HCT116 (cell line): Measurements from ENCODE around the gene OR1M1. TPM values are rescaled to one million over a fixed set of nuclear protein-coding genes. Genes with fewer than 3 reads are reported as not detected.

Experiments
- ATAC-seq: fragments of 200-7000 bp; cut with Tn5 transposase; 2 replicates; pipeline ENCODE4 v1.9.1; 2020; ENCODE audit warnings: mild to moderate bottlenecking, moderate library complexity
- BruUV-seq: library from RNA; stranded (reverse); fragments of 400-500 nt; replicated peaks from 2 replicates; lab custom pipeline; 2021; lab: Mats Ljungman, UMichigan
- CTCF ChIA-PET: fragments of 300-600 bp; sonication (Branson Sonifier 250); formaldehyde crosslinking; loops from one replicate; lab custom pipeline; 2021; ENCODE audit warnings: antibody characterized with exemption; lab: Charles Lee
- POLR2A ChIA-PET: fragments of 300-600, 350-600 bp; sonication (Branson Sonifier 250); formaldehyde crosslinking; loops from one replicate; lab custom pipeline; 2021; ENCODE audit warnings: antibody characterized with exemption; lab: Charles Lee
- RAD21 ChIA-PET, 2 experiments: fragments of 300-600 bp; sonication (Branson Sonifier 250); formaldehyde crosslinking; loops; one replicate each; lab custom pipeline; 2023; ENCODE audit warnings: low total read pairs in 2 of 2; ENCODE audit not compliant: uncharacterized antibody in 2 of 2, unreplicated experiment in 2 of 2, low non-redundant PET in 1 of 2; lab: Charles Lee
- DNase-seq: peaks from one replicate; pipeline ENCODE4 v3.0.0-alpha.2; 2010; ENCODE audit warnings: low read depth, low spot score
- H2AFZ ChIP-seq: fragments of 200-600 bp; shearing (Covaris generic), sonication (generic); 2 replicates; pipeline ENCODE4 v1.6.1; 2017; ENCODE audit warnings: low read depth, mixed run types, mixed read lengths, antibody characterized with exemption, low read length; ENCODE audit not compliant: poor library complexity, severe bottlenecking
- H3K27ac ChIP-seq: 2 replicates; pipeline ENCODE4 v1.5.1; 2012; ENCODE audit warnings: low read depth, low read length
- H3K27me3 ChIP-seq: fragments of 200-600 bp; sonication (generic); 2 replicates; pipeline ENCODE4 v1.6.1; 2016; ENCODE audit warnings: mixed run types, low read length, mixed read lengths; ENCODE audit not compliant: insufficient read depth
- H3K36me3 ChIP-seq, 2 experiments: fragments of 200-500 bp in 1 of 2; fragments of 200-600 bp in 1 of 2; sonication (Bioruptor generic) in 1 of 2; sonication (generic) in 1 of 2; 2 replicates each; pipeline versions ENCODE4 v1.5.1 to v1.6.1; 2014 to 2016; ENCODE audit warnings: low read length in 2 of 2, inconsistent platforms in 1 of 2, mixed read lengths in 1 of 2, mixed run types in 1 of 2; ENCODE audit not compliant: insufficient read depth in 2 of 2, control insufficient read depth in 1 of 2
- H3K4me1 ChIP-seq, 2 experiments: fragments of 200-600 bp in 1 of 2; sonication (generic) in 1 of 2; 2 replicates each; pipeline versions ENCODE4 v1.5.1 to v1.6.1; 2012 to 2017; ENCODE audit warnings: low read length in 2 of 2, inconsistent platforms in 1 of 2, mild to moderate bottlenecking in 1 of 2, mixed read lengths in 1 of 2, mixed run types in 1 of 2, moderate library complexity in 1 of 2; ENCODE audit not compliant: insufficient read depth in 2 of 2, control insufficient read depth in 1 of 2
- H3K4me2 ChIP-seq: fragments of 200-600 bp; sonication (generic); 2 replicates; pipeline ENCODE4 v1.6.1; 2017; ENCODE audit warnings: mixed run types, low read length, mixed read lengths
- H3K4me3 ChIP-seq, 2 experiments: fragments of 200-600 bp in 1 of 2; sonication (generic) in 1 of 2; replicated peaks in 1 of 2; 2 replicates each; pipeline ENCODE4 v1.5.1; 2011 to 2016; ENCODE audit warnings: low read length in 2 of 2, control low read depth in 1 of 2, low read depth in 1 of 2, mild to moderate bottlenecking in 1 of 2, mixed read lengths in 1 of 2, mixed run types in 1 of 2
- H3K79me2 ChIP-seq: fragments of 200-600 bp; sonication (generic); 2 replicates; pipeline ENCODE4 v1.6.1; 2017; ENCODE audit warnings: mild to moderate bottlenecking, mixed run types, low read length, moderate library complexity, mixed read lengths; ENCODE audit not compliant: insufficient read depth
- H3K9ac ChIP-seq: fragments of 200-600 bp; sonication (generic); 2 replicates; pipeline ENCODE4 v1.6.1; 2016; ENCODE audit warnings: low read length, mixed read lengths
- H3K9me2 ChIP-seq: fragments of 200-600 bp; sonication (generic), shearing (Covaris generic); 2 replicates; pipeline ENCODE4 v1.6.1; 2017; ENCODE audit warnings: mixed run types, mild to moderate bottlenecking, moderate library complexity; ENCODE audit not compliant: insufficient read depth
- H3K9me3 ChIP-seq, 2 experiments: fragments of 200-500 bp in 1 of 2; fragments of 200-600 bp in 1 of 2; sonication (Bioruptor generic) in 1 of 2; sonication (generic) in 1 of 2; 2 replicates each; pipeline ENCODE4 v1.6.1; 2014 to 2017; ENCODE audit warnings: low read length in 2 of 2, mixed read lengths in 2 of 2, inconsistent platforms in 1 of 2, low read depth in 1 of 2, mild to moderate bottlenecking in 1 of 2, mixed run types in 1 of 2, moderate library complexity in 1 of 2; ENCODE audit not compliant: control insufficient read depth in 1 of 2, insufficient read depth in 1 of 2
- H4K20me1 ChIP-seq: fragments of 200-600 bp; sonication (generic), shearing (Covaris generic); 2 replicates; pipeline ENCODE4 v1.6.1; 2017; ENCODE audit warnings: mixed run types, mild to moderate bottlenecking, moderate library complexity; ENCODE audit not compliant: insufficient read depth
- CBX3 ChIP-seq: IDR thresholded peaks from 2 replicates; pipeline ENCODE4 v1.6.1; 2012; ENCODE audit warnings: low read depth
- EGR1 ChIP-seq: IDR thresholded peaks from 2 replicates; pipeline ENCODE4 v1.6.1; 2012; ENCODE audit warnings: low read depth
- EZH2phosphoT487 ChIP-seq: fragments of 200-600 bp; IDR thresholded peaks from 2 replicates; pipeline ENCODE4 v1.6.1; 2018; ENCODE audit warnings: antibody characterized with exemption, borderline replicate concordance
- JUND ChIP-seq: IDR thresholded peaks from 2 replicates; pipeline ENCODE4 v1.6.1; 2012
- TCF7L2 ChIP-seq: IDR thresholded peaks from 2 replicates; pipeline ENCODE4 v1.7.0; 2011; ENCODE audit warnings: borderline replicate concordance, inconsistent platforms; ENCODE audit not compliant: insufficient read depth, insufficient read length; ENCODE audit errors: extremely low read depth
- ZFX ChIP-seq: fragments of 450-650 bp; IDR thresholded peaks from 2 replicates; pipeline ENCODE4 v1.6.1; 2017
- ZNF274 ChIP-seq: fragments of 200-500 bp; sonication (Bioruptor generic); IDR thresholded peaks from 2 replicates; pipeline ENCODE4 v1.6.1; 2014; ENCODE audit warnings: mild to moderate bottlenecking, low read depth, low read length, inconsistent platforms
- intact Hi-C: fragments of 100-400 bp; cut with micrococcal nuclease; formaldehyde crosslinking; loops from 2 replicates; pipeline ENCODE4 v1.10.0; 2022
- total RNA-seq: library from RNA; stranded (reverse); gene quantifications from one replicate; pipeline ENCODE4 v1.2.1, GENCODE V29; 2021; ENCODE audit not compliant: unreplicated experiment
- TF ChIP-seq, protein P1 (sequence below): IDR thresholded peaks from 2 replicates; pipeline ENCODE4 v1.6.1; 2012
- TF ChIP-seq, protein P2 (sequence below): IDR thresholded peaks from 2 replicates; pipeline ENCODE4 v1.6.1; 2012

OR1M1 gene
- total RNA-seq, 1 experiment from 2014 or later = not detected

DNA sequence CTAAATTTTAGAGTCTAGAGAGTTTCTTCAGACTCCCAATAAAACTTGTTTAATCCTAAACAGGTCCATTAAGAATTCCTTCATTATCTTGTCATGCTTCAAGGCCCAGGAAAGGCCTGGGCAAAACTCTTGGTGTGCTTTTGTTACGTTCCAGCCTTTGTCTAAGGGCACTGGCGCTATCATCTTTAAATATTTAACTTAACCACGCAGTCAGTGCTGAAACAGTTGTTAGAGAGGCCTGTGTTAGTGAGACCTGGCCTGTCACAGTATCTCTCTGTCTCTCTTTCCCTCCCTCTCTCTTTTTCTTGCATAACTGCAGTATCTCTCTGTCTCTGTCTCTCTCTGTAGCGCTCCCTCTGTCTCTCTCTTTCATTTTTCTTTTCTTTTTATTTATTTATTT is 8.2 kb upstream of the OR1M1 start:
- Histone ChIP-seq H2AFZ (no peak overlapping the region), H3K4me2 (no peak overlapping the region), H3K9me2 (no peaks in the 10 kb centered on the region), H3K36me3 (no peaks in the 10 kb centered on the region), H3K9me3 (no peaks in the 10 kb centered on the region), H3K4me1 (peaks cover 29 to 38% of the 10 kb centered on the region in 2 experiments), H3K4me3 (no peak overlapping the region), H3K9ac (no peak overlapping the region), H3K27me3 (no peaks in the 10 kb centered on the region), H3K79me2 (no peaks in the 10 kb centered on the region), H4K20me1 (no peaks in the 10 kb centered on the region), H3K27ac (no peak overlapping the region)
- BruUV-seq = no TSS peak
- POLR2A ChIA-PET = no interaction called here
- RAD21 ChIA-PET = interaction anchor here in 1 of 2 experiments (0.6 kb wide), 1 partner anchor 386 kb away, joined by 3 read pairs; no protein-coding TSS in a partner anchor
- intact Hi-C loops = loop anchor here (1.0 kb wide), 1 partner anchor 424 kb away; no protein-coding TSS in a partner anchor
- CTCF ChIA-PET = no interaction called here
- no peak for ATAC-seq
- TF ChIP-seq ZFX = no peak
- TF ChIP-seq ZNF274 = no peak
- no peak for TF ChIP-seq TCF7L2
- TF ChIP-seq JUND = no peak
- no peak for TF ChIP-seq EZH2phosphoT487
- TF ChIP-seq, protein P1, sequence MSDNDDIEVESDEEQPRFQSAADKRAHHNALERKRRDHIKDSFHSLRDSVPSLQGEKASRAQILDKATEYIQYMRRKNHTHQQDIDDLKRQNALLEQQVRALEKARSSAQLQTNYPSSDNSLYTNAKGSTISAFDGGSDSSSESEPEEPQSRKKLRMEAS = no peak
- TF ChIP-seq, protein P2, sequence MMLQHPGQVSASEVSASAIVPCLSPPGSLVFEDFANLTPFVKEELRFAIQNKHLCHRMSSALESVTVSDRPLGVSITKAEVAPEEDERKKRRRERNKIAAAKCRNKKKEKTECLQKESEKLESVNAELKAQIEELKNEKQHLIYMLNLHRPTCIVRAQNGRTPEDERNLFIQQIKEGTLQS = no peak
- no peak for DNase-seq

DNA sequence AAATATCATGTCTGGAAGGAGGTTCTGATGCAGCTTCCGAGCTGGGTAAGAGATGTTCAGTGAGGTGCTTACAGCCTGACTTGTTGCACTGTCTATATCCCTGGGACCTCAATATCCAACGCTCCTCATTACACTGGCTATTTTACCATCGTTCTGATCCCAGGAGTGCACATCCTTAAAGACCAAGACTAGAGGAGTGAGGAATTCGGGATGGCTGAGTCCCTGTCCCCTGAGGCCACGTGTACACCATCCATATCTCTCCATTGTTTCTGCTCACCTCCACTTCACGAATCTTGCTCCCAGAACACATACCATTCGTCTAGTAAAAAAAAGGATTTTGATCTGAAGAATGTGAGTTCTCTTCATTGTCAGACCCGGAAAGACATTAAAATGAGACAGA is 20.5 kb downstream of the OR1M1 start, which contains the start of gene OR7G2:
Gene OR7G2 (minus strand): TSS at position 101 of the 400 bp plus-strand sequence. CDS start 4,232 bp downstream, outside the sequence.
- ChIA-PET CTCF (no interaction called here), RAD21 (no interaction called here), POLR2A (no interaction called here)
- H3K27ac ChIP-seq = no peak within 1 kb of the TSS
- TF ChIP-seq CBX3 (no peak), ZFX (no peak), EGR1 (no peak), TCF7L2 (no peak)
- no peaks in the 10 kb centered on the region for H3K36me3 ChIP-seq
- no peak within 1 kb of the TSS for H3K4me2 ChIP-seq
- ATAC-seq (no peak), DNase-seq (no peak)
- intact Hi-C loops = no loop called here
- H3K4me3 ChIP-seq = no peak within 1 kb of the TSS
- H3K9ac ChIP-seq = no peak within 1 kb of the TSS
- no peaks in the 10 kb centered on the region for H3K9me3 ChIP-seq
- H2AFZ ChIP-seq = no peak within 1 kb of the TSS
- H3K9me2 ChIP-seq = no peaks in the 10 kb centered on the region
- no peaks in the 10 kb centered on the region for H3K4me1 ChIP-seq
- H3K79me2 ChIP-seq = no peaks in the 10 kb centered on the region
- no peaks in the 10 kb centered on the region for H4K20me1 ChIP-seq
- no peaks in the 10 kb centered on the region for H3K27me3 ChIP-seq
- no TSS peak for BruUV-seq
